Muscle layer of duodenum (tissue), 2 donors: ENCODE measurements around the gene EN1.
A peak's percentile ranks its signal among the peaks of the same experiment; 100 is the strongest.

Source experiments
- H3K27ac ChIP-seq: one replicate; pipeline ENCODE4 v1.7.0; 2013; ENCODE audit warnings: mild to moderate bottlenecking, low read length
- H3K27me3 ChIP-seq: one replicate; pipeline ENCODE4 v1.7.0; 2013; ENCODE audit warnings: low read depth, mild to moderate bottlenecking, control low read depth, low read length
- H3K36me3 ChIP-seq, 2 donors: one replicate each; pipeline ENCODE4 v1.7.0; 2013; ENCODE audit warnings: low read length in 2 of 2, control low read depth in 1 of 2, mild to moderate bottlenecking in 1 of 2; ENCODE audit not compliant: insufficient read depth in 2 of 2, control insufficient read depth in 1 of 2
- H3K4me1 ChIP-seq, 2 donors: one replicate each; pipeline ENCODE4 v1.7.0; 2013; ENCODE audit warnings: low read length in 2 of 2, mild to moderate bottlenecking in 2 of 2, control low read depth in 1 of 2, moderate library complexity in 1 of 2; ENCODE audit not compliant: insufficient read depth in 2 of 2, control insufficient read depth in 1 of 2
- H3K4me3 ChIP-seq, 2 donors: one replicate each; pipeline ENCODE4 v1.7.0; 2013; ENCODE audit warnings: low read length in 2 of 2, low read depth in 1 of 2, mild to moderate bottlenecking in 1 of 2
- H3K9me3 ChIP-seq, 2 donors: one replicate each; pipeline ENCODE4 v1.7.0; 2013; ENCODE audit warnings: low read length in 2 of 2, control low read depth in 1 of 2, mild to moderate bottlenecking in 1 of 2; ENCODE audit not compliant: control insufficient read depth in 1 of 2
- donor health status: healthy.

EN1 gene

DNA sequence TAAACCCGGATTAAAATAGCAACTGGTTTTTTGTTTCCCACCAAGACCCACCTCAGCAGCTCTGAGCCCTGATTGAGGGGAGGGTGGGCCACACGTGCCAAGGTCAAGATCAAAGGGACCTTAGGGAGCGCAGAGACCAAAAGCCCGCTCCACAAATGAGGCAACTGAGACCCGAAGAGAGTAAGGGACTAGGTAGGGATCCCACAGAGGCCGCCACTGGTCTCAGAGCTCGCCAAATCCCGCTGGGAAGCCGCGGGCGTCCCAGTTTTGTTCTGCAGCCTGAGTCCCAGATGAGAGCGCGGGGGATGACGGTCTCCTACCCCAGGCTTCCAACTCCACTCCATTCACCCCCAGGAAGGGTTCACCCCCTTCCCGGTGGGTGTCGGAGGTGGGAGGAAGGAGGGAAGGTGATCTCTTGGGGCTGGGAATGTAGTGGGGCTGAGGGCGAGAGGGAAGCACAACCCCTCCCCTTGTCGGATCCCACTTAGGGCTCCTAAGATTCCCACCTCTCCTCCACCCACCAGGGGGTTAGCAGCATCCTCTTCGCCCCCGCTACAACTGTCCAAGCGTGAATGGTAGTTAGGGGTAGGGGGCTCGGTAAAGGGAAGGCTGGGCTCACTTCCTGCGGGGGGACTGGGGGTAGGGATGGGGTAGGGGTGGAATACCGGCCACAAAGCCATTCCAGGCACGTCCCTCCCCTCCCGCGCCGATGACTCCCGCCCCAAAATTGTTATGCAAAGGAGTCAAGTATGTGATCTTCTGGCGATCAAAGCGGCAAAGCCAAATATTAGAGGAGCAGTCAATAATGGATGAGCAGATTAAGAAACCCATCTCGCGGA, 7.3 kb upstream of the EN1 start:
- H3K9me3 ChIP-seq = no peaks in the 10 kb centered on the region
- peak overlapping the region in 1 of 2 donors; percentile 54 for H3K4me3 ChIP-seq
- no peaks in the 10 kb centered on the region for H3K36me3 ChIP-seq
- peaks cover 94% of the 10 kb centered on the region for H3K27me3 ChIP-seq
- peaks cover 0 to 54% of the 10 kb centered on the region in 2 donors for H3K4me1 ChIP-seq
- H3K27ac ChIP-seq = no peak overlapping the region

DNA sequence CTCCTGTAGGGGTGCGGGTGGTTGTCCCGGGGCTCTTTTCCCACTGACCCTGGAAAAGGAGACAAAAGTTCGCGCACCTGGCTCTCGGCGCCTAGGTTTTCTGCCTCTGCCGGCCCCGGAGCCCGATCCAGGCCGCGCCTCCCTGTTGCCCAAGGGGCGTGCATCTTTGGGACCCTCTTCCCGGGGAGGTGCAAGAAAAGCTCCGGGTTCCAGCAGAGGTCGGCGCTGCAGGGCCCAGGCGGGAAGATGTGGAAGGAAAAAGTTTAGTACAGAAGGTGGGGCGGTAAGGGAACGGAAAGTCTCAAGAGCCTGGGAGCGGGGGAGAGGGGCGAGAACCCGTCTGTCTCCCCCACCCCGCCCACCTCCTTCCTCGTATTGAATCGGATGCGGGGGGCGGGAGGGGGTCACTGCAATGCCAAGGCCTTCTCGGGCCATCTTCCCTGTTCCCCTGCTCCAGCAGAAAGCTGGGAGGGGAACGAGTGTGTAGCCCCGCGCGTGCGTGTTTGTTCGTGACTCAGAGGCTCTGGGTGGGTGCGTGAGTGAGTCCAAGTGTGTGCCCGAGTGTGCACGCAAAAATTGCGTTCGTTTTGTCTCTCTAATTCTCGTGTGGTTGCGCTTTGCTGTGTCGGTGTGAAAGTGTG, 6.3 kb upstream of the EN1 start:
- H3K4me1 ChIP-seq = peaks cover 0 to 54% of the 10 kb centered on the region in 2 donors
- H3K9me3 ChIP-seq = no peaks in the 10 kb centered on the region
- no peaks in the 10 kb centered on the region for H3K36me3 ChIP-seq
- no peak overlapping the region for H3K27ac ChIP-seq
- H3K27me3 ChIP-seq = peaks cover 94% of the 10 kb centered on the region
- H3K4me3 ChIP-seq = no peak overlapping the region

GRCh38 chr2:118853129-118853640, 5.7 kb upstream of the EN1 start:
- no peaks in the 10 kb centered on the region for H3K9me3 ChIP-seq
- peaks cover 94% of the 10 kb centered on the region for H3K27me3 ChIP-seq
- H3K4me1 ChIP-seq = peaks cover 0 to 56% of the 10 kb centered on the region in 2 donors
- H3K27ac ChIP-seq = no peak overlapping the region
- H3K36me3 ChIP-seq = no peaks in the 10 kb centered on the region
- no peak overlapping the region for H3K4me3 ChIP-seq

DNA sequence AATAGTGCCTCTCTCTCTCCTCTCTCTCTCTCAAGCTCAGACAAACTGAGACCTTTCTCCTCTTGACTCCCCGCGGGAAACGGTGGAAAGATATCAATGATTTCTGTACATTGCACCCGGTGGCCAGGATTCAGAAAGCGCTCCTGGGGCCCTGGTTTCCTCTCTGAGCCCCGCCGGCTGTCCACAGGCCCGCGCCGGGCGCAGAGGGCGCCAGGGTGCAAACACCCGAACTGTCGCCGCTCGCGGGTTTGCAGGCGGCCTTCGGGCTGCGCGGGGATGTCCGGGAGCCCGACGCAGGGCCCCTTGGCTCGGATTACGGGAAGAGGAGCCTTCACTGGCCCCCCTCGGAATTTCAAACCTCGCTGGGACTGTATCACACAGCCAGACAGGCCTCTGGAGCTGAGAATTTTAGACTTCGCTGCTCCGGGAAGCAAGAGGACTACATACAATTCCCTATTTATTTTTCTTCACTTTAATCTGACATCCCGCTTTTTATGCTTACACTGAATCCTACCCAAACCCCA, 5.2 kb upstream of the EN1 start:
- no peaks in the 10 kb centered on the region for H3K36me3 ChIP-seq
- H3K4me1 ChIP-seq = peaks cover 0 to 60% of the 10 kb centered on the region in 2 donors
- H3K4me3 ChIP-seq = peak overlapping the region in 1 of 2 donors; percentile 12
- no peak overlapping the region for H3K27ac ChIP-seq
- peaks cover 94% of the 10 kb centered on the region for H3K27me3 ChIP-seq
- H3K9me3 ChIP-seq = no peaks in the 10 kb centered on the region

GRCh38 chr2:118851650-118852049, 4.2 kb upstream of the EN1 start:
- Histone ChIP-seq H3K4me1 (peaks cover 0 to 57% of the 10 kb centered on the region in 2 donors), H3K27ac (no peak overlapping the region), H3K9me3 (no peaks in the 10 kb centered on the region), H3K27me3 (peaks cover 88% of the 10 kb centered on the region), H3K36me3 (no peaks in the 10 kb centered on the region), H3K4me3 (no peak overlapping the region)

- Histone ChIP-seq H3K4me3 (no peak overlapping the region), H3K27ac (no peak overlapping the region), H3K36me3 (no peaks in the 10 kb centered on the region), H3K4me1 (peaks cover 0 to 54% of the 10 kb centered on the region in 2 donors), H3K9me3 (no peaks in the 10 kb centered on the region), H3K27me3 (peaks cover 83% of the 10 kb centered on the region)
Measured at GRCh38 chr2:118850901-118851415, 3.5 kb upstream of the EN1 start.

GRCh38 chr2:118850168-118850900, 2.9 kb upstream of the EN1 start:
- Histone ChIP-seq H3K27me3 (peaks cover 85% of the 10 kb centered on the region), H3K27ac (no peak overlapping the region), H3K36me3 (no peaks in the 10 kb centered on the region), H3K9me3 (no peaks in the 10 kb centered on the region), H3K4me1 (peaks cover 0 to 52% of the 10 kb centered on the region in 2 donors), H3K4me3 (no peak overlapping the region)

DNA sequence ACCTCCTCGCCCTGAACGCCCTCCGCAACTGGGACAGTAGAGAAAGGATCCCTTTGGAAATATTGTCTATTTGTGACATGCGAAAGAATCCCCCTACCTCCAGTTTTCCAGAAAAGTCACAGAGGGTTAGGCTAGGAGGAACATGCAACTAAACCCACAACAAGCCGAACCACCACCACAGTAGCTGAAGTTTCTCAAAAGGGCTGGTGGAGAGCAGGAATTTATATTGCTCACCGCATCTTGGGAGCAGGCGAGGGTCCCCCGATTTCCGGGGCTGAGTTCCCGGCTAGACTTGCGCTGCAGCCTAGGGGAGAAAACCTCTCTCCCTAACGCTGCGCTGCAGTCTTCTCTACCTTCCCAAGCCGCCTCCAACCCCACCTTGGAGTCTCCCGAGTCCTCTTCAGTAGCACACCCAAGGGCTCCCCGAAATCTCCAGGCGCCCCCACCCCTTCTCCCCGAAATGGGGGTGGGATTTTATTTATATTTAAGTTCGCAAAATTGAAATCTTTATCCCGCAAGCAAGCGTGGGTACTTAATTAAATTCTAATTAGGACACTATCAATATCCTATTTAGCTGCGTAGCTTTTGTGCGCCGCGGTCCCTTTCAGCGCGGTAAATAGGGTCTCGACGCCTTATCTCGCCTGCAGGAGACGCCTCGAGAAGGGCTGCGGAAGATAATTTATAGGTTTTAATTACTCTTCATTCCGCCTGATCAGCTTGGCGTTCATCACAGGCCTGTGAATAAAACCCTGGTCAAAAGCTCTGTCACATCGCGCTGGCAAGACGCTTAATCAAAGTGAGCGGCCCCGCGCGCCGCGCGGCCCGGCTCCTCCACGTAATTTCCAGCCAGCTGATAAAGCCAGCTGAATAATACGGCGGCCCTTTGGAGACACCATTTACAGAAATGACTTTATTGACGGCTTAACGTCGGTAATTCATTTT, 2.0 kb upstream of the EN1 start:
- Histone ChIP-seq H3K9me3 (no peaks in the 10 kb centered on the region), H3K27ac (no peak overlapping the region), H3K4me1 (peaks cover 0 to 51% of the 10 kb centered on the region in 2 donors), H3K36me3 (no peaks in the 10 kb centered on the region), H3K4me3 (no peak overlapping the region), H3K27me3 (peaks cover 85% of the 10 kb centered on the region)

DNA sequence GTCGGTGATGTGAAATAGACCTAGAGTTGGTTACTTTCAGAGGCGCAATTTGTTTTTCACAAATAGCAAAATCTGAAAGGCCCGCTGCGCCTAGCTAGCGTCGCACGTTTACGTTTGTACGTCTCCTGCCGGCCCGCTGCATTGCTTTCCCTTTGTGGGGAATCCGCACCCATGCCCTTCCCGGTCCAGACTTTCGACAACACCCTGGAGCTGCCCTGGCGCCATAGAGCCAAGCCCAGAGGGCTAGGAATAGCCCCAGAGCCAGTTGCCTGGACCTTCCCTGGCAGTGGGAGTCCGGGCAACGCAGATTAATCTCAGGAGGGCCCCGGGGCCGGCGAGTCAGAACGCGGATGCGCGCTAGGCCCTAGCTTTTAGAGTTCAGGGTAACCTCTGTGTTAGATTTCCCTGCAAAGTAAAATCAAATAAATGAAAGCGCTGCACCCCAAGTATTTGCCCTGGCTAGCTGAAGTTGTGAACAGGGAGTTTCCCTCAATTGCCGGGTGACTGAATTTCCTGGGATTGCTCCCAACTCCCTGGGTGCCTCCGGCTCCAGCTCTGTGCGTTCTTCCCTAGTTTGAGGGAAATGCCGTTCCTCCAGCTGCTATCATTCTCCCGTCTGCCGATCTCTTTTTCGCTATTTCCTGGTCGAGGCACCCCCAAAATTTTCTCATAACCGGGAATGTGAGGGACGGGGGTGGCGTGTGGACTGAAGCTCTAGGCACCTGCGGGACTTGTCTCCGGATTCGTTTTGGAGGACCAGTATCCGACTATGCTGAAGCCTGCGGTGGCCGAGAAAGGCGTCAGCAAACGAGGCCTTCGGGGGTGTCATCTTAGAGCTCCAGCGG, 1.2 kb upstream of the EN1 start:
- peak overlapping the region in 1 of 2 donors; percentile 42 for H3K4me3 ChIP-seq
- H3K9me3 ChIP-seq = no peaks in the 10 kb centered on the region
- no peak overlapping the region for H3K27ac ChIP-seq
- peaks cover 0 to 44% of the 10 kb centered on the region in 2 donors for H3K4me1 ChIP-seq
- no peaks in the 10 kb centered on the region for H3K36me3 ChIP-seq
- peaks cover 87% of the 10 kb centered on the region for H3K27me3 ChIP-seq
